ENCODE measurements around the gene NOL8.

NOL8 gene

DNA sequence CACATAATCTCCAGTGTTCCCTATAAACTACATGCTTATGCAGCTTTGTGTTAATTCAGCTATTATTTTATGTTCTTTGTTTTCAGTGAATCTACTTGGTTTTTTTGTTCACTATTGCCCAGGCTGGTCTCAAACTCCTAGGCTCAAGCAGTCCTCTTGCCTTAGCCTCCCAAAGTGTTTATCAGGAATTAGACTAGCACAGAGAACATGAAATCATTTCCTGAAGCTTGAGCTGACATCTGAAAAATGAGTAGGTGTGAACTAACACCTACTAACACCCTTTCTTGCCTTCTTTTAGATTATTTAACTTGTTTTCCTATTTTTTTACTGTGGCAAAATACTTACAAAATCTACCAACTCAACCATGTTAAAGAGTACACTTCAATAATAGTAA lies 25.6 kb upstream of the NOL8 start:
- DNase-seq (ENCODE audit: low read depth): no peak
- TF ChIP-seq, protein P1, sequence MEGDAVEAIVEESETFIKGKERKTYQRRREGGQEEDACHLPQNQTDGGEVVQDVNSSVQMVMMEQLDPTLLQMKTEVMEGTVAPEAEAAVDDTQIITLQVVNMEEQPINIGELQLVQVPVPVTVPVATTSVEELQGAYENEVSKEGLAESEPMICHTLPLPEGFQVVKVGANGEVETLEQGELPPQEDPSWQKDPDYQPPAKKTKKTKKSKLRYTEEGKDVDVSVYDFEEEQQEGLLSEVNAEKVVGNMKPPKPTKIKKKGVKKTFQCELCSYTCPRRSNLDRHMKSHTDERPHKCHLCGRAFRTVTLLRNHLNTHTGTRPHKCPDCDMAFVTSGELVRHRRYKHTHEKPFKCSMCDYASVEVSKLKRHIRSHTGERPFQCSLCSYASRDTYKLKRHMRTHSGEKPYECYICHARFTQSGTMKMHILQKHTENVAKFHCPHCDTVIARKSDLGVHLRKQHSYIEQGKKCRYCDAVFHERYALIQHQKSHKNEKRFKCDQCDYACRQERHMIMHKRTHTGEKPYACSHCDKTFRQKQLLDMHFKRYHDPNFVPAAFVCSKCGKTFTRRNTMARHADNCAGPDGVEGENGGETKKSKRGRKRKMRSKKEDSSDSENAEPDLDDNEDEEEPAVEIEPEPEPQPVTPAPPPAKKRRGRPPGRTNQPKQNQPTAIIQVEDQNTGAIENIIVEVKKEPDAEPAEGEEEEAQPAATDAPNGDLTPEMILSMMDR (IDR thresholded peaks at IDR 0.05; ENCODE audit: low read depth, low read length, missing control alignments): no peak
- in situ Hi-C loops (cut with HindIII; ENCODE audit: low sequenced_read_pairs): no loop called here
- H3K4me3 ChIP-seq (ENCODE audit: low read depth, low read length): no peak overlapping the region

DNA sequence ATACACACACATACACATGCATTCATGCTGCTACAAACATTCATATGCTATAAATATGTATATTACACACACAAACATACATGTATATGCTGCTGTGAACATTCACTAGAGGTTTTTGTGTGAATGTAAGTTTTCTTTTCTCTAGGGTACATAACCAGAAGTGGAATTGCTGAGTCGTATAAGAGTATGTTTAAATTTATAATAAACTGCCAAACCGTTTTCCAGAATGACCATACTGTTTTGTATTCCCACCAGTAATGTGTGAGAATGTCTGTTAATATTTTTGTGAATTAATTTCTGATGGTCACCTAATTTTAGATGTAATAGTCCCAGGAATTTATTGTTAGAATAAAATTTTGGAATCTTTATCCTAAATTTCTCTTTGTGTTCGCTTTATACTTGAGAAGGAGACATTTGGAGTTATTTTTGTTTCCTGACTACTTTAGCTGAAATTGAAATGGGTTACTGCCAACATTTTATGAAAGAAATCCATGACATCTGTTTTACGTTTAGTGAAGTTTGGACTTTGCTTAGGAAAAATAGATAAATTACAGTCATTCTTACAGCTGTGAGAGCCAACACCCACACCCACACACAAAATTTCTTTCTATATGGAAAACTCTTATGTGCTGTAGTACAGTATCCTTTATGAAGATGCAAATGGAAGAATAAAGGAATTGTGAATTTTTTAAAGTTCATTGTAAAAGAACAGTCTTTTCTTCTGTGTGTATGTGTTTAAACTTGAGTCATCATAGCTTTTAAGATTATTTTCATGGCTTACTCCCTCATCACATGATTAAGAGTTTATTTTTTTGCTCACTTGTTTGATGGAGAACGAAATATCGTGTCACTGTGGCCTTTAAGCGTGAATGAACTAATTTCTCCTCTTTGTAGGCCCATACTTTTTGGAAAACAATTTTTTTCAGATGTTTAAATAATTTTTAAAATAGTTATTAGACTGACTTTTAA lies 24.9 kb upstream of the NOL8 start:
- in situ Hi-C loops (cut with HindIII; ENCODE audit: low sequenced_read_pairs): no loop called here
- peak; percentile 42 for DNase-seq (ENCODE audit: low read depth)

DNA sequence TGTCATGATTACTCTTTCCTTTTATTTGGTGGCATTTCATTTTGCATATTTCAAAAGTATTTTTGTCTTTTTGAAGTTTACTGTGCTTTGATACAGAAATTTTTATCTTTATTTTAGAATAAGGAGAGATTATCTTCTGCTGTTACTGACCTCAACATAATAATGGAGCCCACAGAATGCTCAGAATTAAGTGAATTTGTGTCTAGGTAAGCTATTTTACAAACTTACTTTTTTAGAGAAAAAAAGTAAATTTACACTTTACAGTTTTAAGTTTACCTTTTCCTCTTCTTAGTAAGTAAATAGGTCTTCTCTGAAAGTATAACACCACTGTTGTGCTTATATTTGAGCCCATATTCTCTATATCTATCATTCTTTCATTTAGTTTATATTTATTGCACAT lies 20.4 kb upstream of the NOL8 start:
- in situ Hi-C loops (cut with HindIII; ENCODE audit: low sequenced_read_pairs): no loop called here
- TF ChIP-seq, protein P1 (IDR thresholded peaks at IDR 0.05; ENCODE audit: low read depth, low read length, missing control alignments): no peak
- no peak overlapping the region for H3K4me3 ChIP-seq (ENCODE audit: low read depth, low read length)

More for the DNA sequence above, 24.9 kb upstream of the NOL8 start:
- TF ChIP-seq, protein P1 (IDR thresholded peaks at IDR 0.05; ENCODE audit: low read depth, low read length, missing control alignments): no peak
- no peak overlapping the region for H3K4me3 ChIP-seq (ENCODE audit: low read depth, low read length)

DNA sequence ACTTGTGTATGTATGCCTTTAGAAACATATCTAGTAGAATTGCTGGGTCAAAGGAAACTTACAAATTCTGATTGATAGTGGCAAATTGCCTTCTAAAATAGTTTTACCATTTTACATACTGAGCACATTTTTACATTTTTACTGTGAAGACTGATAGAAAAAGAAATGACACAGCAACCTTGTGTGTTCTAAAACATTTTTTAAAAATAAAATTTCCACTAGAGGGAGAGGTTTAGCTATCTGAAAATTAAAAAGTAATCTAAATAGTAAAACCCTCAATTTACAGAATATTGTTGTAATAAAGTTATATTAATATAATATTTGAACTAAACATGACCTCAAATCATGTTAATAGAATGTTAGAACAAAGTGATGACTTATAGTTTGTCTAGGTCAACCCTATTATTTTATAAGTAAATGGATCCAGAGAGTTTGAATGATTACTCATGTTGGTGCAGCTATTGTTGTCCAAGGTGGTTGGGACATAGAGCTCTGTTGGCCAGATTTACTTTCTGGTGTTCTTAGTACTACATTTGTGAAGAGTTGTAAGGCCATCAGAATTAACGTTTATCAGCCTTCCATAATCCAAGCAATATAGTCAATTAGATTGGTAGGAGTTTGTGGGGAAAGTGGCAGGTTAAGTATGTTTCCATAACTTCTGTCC lies 17.8 kb upstream of the NOL8 start:
- H3K4me3 ChIP-seq (ENCODE audit: low read depth, low read length): no peak overlapping the region
- in situ Hi-C loops (cut with HindIII; ENCODE audit: low sequenced_read_pairs): no loop called here
- DNase-seq (ENCODE audit: low read depth): no peak
- TF ChIP-seq, protein P1 (IDR thresholded peaks at IDR 0.05; ENCODE audit: low read depth, low read length, missing control alignments): no peak

More for the DNA sequence above, 20.4 kb upstream of the NOL8 start:
- DNase-seq (ENCODE audit: low read depth): no peak

DNA sequence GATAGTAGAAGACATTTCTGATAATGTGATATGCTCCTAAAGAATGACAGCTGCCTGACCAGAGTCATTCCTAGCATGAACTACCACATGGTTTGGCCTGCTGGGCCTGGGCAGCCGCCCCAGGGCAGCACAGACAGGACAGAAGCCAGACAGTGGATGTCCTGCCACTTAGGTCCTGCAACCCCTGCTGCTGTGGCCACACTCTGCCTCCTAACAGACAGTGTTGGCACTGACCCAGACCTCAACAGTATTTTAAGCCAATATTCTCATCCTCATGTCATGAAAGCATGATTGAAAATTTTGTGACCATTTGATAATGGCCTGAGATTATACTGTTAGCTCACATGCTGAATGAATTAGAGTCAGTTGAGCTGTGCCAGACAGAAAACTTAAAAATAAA lies 16.4 kb upstream of the NOL8 start:
- TF ChIP-seq, protein P1 (IDR thresholded peaks at IDR 0.05; ENCODE audit: low read depth, low read length, missing control alignments): no peak
- DNase-seq (ENCODE audit: low read depth): no peak
- H3K4me3 ChIP-seq (ENCODE audit: low read depth, low read length): no peak overlapping the region
- in situ Hi-C loops (cut with HindIII; ENCODE audit: low sequenced_read_pairs): no loop called here

DNA sequence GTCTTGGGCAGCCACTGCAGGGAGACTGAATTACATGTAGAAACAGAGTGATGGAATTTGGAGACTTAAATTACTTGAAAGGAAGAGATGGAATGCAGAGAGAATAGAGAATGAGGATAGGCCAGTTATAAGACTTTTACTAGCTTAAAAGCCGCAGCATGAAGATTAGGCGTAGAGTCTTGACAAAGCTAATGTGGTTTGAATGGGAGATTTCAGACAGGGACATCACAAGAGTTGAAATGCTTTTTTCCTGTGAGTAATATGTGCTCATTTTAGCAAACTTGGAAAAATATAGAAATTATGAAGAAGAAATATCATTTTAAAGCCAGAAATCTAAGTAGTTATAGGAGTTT lies 8.1 kb upstream of the NOL8 start:
- in situ Hi-C loops (cut with HindIII; ENCODE audit: low sequenced_read_pairs): no loop called here
- TF ChIP-seq, protein P1 (IDR thresholded peaks at IDR 0.05; ENCODE audit: low read depth, low read length, missing control alignments): no peak
- DNase-seq (ENCODE audit: low read depth): no peak
- no peak overlapping the region for H3K4me3 ChIP-seq (ENCODE audit: low read depth, low read length)

All from astrocyte of the cerebellum (primary cell).